ENCODE measurements around the gene CDPF1.
"Not testable (repeated sequence)": the region's sequence is repeated elsewhere in the genome, so short reads cannot be mapped to it uniquely, and the experiment has no call there.

CDPF1 gene

DNA sequence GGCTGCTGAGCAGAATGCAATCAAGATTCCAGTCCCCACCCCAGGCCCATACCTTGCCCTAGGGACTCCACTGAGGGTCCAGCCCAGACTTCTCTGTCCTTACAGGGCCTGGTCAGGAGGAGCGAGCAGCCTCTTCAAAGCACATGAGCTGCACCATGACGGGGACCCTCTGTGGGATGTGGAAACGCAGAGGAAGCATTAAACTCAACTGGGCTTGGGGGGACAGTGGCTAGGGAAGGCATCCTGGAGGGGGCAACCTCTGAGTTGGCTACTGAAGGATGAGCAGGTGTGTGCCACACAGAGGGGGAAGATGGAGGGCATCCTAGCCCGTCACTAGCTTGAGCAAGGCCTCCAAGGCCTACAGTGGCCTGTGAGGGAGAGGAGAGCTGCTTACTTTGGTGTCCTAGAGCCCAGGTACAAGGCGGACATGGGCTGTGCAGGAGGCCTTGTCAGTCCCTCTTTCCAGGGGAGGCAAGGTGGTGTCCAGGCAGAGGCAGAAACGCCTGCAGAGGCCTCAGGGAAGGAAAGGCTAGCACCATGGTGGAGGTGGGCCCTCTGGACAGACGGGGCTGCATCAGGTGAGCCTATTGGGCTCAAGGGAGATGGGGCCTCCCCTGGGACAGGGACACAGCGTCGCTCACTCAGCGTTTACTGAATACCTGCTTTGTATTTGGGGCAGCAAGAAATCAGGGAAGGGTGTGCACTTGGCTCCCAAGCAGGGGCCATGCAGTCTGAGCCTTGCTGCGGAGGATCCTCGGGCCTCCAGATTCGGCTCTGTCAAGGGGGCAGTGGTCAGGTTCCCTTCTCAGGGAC is 32.0 kb upstream of the CDPF1 start:
- no peak for DNase-seq

DNA sequence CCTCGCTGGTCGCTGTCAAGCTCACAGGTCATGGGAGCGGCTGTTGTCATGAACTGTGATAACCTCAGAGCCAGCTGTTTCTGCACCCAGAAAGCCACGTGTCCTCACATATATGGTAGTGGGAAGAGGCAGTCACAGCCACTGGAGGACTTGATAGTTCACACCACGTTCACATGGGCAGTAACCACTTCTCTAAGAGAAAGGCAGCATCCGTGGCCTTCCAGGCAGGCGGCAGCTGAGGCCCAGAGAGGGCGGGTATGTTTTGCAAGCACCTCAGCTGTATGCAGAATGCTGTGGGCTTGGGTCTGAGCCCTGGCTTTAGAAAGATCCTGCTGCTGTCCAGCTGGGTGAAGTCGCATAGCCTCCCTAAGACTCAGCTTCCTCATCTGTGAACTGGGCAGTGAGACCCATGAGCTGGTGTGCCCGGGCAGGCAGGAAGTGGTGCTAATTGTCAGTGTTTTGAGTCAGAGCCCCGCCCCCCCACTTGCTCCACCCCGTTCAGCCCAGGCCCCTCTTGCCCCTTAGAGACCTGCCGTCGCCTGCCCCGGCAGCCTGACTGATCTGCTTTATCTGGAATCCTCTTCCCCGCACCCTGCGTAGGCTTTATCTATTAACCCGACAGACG is 31.0 kb upstream of the CDPF1 start:
- DNase-seq: no peak

DNA sequence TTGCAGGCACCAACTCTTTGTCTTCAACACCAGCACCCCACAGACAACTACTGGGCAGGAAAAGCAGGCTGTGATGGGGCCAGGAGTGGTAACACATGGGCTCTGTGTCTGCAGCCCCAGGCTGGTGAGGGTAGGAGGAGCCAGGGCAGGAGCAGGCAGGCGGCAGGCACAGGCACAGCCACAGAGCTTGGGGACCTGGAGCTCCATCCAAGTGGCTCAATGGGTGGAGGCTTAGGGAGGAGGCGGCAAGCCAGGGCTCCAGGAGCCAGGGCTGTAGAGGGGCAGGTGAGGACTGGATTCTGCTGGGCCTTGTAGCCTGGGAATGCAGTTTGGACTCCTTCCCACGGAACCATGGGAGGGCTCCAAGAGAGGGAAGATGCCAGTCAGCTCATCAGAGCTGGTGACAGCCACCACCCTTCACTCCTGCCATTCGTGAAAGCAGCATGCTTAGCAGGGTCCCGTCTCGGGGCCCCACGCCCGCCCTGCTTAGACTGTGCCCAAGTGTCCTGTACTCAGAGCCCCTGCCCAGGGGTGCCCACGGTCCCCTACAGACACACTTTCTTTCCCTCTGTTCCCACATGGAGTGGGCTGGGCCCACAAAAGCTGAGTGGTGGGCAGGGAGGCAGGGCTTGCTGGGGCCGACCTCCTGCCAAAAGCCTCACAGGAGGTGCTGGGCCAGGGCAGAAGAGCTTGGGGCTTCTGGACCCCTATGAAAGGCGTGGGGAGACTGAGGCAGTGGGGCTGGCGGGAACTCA is 30.1 kb upstream of the CDPF1 start:
- no peak for DNase-seq

DNA sequence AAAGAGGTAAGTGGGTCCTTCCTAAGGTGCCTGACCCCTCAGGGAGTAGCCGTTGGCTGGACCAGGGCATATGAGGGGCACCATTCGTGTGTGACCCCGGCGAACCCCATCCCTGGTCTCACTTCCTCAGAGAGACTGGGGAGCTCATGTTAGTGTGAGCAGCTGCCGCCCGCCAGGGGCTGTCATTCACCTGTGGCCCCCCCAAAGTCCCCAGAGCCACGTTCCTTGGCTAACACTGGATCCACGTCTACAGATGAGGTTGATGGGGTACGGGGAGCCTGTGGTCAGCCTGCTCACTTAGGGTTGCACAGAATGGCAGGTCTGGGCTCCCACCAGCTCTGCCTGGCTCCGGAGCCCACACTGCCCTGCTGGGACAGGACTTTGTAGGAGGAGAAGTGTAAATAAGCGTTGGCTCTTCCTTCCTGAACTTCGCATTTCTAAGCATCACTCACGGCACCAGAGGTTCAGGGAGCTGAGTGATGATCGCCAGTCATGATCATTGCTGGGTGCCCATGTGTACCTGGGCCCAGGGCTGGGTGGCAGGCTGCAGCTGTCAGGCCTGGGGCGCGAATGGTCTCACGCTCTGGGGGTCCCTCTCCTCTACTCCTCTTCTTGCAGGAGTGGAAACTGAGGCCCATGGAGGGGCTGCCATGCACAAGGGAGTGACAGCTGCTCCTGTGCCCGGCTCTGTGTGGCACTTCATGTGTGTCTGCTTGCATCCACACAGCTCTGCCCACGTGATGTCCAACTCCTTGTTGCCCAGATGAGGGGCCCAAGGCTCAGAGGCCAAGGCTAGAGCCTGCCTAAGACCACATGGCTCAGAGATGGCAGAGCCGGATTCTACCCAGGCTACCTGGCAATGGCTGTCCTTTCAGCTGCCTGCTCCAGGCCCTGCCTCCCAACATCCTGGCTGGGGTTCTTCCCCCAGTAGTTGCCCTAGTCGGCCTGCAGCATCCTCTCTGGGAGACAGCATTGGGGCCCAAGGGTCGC is 28.9 kb upstream of the CDPF1 start:
- no peak for DNase-seq

DNA sequence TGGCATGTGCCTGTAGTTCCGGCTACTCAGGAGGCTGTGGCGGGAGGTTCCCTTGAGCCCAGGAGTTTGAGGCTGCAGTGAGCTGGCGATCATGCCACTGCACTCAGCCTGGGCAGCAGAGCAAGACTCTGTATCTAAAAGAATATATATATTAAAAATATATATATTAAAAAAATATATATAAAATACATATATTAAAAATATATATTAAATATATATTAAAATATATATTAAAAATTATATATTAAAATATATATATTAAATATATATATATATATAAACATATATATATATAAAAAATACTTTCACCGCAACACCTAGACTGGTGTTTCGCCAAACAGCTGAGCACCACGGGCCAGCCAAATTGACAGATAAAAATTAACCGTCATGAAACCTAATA is 26.5 kb upstream of the CDPF1 start:
- DNase-seq: no peak

DNA sequence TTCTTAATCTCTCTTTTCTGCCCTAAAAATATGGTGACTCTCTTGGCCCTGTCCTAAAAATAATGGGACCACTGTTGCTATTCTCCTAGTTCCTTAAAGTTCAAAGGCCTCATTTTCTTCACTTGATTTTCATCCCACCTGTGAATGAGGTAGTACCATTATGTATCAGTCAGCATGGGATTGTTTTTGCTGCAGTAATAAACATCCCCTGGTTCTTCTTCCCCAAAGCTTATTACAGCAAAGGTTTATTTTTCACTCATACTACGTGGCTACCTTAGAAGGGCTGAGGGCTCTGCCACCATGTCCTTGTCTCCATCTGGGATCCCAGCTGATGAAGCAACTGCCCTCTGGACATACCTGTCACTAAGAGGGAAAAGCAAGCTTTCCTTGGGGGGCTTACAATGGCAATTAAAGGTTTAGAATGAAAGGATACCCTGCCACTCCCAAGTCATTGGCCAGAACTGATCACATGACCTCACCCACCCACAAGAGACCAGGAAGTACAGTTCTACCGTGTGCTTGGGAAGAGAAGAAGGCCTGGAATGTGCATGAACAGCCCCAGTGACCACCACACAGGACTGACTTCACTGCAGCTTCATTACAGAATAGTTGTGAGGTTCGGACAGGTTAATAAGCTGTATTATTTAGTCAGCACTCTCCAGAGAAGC is 25.5 kb upstream of the CDPF1 start:
- DNase-seq: no peak

DNA sequence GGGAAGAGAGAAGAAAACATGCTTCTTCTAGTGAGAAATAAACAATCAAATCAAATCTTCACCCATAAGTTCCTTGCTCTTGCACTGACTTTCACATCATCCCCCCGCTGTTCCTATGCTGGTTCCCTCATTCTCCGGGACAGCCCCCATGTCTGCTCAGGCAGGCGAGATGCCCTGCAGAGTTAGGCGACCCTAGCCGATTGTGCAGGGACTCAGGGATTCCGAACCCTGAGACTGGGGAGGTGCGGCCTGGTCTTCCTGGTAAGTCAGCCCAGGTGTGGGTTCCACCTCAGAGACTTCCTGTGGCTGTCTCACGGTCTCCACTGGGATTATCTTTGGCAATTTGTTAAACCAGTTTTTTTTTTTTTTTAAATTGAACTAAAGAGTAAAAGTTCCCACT is 24.3 kb upstream of the CDPF1 start:
- no peak for DNase-seq

DNA sequence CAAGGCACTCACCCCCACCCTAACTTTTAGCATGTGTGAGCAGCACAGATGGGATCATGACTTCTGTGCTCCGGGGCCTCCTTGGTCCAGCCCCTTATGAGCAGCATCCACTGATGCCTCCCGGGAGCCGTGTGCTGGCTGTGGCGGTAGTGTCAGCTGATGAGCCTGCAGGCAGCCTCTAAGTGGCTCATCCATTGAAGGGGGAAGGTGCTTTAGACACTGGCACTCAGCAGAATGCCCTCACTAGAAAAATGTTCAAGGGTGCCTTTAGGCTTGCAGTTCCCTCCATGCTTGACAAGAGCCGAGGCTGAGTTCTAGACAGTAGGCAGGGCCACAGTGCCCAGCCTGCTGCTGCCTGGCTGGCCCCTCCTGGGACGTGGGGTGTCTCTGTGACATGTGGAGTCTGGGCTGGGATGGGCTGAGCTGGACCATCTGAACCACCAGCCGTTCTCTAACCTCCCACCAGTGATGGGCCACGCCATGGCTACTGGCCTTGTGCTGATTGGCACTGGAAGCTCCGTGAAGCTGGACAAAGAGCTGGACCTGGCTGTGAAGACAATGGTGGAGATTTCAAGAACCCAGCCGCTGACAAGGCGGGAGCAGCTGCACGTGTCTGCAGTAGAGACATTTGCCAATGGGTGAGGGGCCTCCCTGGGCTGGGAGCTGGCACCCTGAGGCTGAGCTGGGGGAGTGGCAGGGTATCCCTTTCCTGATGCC is 23.5 kb upstream of the CDPF1 start:
- no peak for DNase-seq

DNA sequence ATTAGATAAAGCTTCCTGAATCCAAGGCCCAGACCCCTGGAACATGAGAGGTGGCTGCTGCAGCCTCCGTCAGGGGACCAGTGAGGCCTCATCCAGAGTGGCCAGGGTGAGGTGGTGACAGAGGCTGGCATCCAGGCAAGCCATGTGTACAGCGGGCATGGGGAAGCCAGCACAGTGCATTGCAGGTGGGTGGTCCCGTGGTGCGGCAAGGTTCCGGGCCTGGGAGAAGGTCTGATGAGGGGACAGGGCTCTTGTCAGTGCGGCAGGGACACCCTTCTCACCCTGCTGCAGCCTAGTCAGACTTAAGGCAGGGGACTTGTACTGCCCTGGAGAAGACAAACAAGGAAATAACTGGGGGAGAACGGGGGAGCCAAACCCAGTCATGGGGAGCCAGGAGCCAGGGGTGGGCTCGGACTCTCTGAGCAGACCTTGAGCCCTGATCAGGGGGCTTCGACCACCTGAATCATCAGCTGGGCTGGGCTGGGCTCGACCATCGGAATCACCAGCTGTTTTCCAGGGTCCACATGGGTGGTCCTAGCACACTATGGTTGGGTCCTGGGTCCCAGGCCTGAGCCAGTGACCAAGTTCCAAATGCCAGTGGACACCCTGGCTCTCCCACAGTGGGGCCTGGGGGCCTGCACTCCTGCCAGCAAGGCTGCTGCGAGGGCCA is 22.8 kb upstream of the CDPF1 start:
- no peak for DNase-seq

DNA sequence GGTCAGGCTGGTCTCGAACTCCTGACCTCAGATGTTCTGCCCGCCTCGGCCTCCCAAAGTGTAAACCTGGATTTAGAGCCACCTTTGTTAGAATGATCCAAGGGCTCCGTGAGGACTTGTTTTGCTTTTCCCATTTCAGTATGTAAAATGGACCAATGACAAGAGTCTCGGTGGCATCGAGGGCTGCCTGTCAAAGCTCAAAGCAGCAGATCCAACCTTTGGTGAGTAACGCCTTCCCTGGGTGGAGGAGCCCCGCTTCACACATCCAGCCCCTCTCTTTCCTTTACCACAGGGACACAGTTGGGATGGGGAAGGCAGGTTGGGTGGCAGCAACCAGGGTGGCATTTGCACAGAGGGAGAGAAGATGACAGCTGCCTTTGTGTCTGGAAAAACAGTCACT is 22.1 kb upstream of the CDPF1 start:
- DNase-seq: no peak

DNA sequence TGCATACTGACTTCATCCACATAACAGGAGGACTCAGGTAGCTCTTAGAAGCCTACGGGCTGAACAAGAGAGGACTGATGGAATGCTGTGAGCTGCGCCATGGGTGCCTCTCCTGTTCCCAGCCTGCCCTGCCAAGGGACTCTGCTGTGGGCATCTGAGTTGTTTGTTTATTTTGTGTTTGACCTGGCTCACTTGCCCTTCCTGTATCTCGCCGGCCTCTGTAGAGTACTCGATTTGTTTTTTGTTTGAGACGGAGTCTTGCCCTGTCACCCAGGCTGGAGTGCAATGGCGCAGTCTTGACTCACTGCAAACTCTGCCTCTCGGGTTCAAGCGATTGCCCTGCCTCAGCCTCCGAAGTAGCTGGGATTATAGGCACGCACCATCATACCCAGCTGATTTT is 19.5 kb upstream of the CDPF1 start:
- DNase-seq: no peak

DNA sequence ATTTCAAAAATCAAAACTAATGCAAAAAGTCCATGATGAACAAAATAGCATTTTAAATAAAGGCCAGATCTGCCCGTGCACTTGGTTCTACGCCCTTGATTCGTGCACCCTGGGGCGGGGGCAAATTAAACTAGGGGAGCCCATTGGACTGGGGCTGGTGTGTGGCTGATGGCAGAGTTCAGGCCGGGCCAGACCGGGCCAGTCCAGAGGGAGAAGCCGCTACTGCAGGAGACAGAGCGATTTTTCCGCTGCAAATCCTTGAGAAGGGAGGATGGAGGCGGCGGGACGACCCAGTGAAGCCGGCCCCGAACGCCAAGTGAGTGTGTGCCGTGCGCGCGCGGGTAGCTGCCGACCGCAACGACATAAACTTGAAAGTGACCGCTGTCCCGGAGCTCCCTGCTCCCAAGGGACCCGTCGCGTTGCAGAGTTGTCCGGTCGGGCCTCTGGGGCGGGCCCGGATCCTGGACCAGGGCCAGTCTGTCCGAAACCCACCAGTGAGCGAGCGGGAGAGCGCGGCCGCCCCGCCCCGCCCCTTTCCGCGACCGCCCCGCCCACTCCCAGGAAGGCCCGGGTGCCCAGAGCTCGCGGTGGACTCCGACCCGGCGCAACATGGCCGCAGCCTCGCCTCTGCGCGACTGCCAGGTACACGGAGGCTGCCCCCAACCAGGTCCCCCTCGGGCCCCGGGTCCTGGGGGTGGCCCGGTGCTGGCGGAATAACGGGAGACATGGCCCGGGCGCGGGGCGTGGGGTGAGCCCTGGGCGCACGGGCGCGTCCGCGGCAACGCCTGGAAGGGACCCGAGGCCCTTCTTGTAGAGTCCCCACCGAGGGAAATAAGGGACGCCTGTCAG is 17.6 kb upstream of the CDPF1 start, which contains the start of gene TTC38:
TSS of gene TTC38 (plus strand) at position 578 of the 849 bp plus-strand sequence. CDS start at position 610, 32 bp downstream.
- peak; percentile 52 for DNase-seq

DNA sequence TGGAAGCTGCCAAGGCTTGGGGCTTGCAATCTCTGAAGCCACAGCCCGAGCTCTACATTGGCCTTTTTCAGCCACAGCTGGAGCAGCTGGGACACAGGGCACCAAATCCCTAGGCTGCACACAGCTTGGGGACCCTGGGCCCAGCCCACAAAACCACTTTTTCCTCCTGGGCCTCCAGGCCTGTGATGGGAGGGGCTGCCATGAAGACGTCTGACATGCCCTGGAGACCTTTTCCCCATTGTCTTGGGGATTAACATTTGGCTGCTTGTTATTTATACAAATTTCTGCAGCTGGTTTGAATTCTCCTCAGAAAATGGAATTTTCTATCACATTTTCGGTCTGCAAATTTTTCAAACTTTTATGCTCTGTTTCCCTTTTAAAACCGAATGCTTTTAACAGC is 15.5 kb upstream of the CDPF1 start:
- not testable (repeated sequence) for DNase-seq

DNA sequence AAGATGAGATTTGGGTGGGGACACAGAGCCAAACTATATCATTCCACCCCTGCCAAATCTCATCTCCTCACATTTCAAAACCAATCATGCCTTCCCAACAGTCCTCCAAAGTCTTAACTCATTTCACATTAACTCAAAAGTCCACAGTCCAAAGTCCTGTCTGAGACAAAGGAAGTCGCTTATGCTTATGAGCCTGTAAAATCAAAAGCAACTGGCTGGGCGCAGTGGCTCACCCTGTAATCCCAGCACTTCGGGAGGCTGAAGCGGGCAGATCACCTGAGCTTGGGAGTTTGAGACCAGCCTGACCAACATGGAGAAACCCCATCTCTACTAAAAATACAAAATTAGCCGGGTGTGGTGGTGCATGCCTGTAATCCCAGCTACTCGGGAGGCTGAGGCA is 14.4 kb upstream of the CDPF1 start:
- DNase-seq: not testable (repeated sequence)

DNA sequence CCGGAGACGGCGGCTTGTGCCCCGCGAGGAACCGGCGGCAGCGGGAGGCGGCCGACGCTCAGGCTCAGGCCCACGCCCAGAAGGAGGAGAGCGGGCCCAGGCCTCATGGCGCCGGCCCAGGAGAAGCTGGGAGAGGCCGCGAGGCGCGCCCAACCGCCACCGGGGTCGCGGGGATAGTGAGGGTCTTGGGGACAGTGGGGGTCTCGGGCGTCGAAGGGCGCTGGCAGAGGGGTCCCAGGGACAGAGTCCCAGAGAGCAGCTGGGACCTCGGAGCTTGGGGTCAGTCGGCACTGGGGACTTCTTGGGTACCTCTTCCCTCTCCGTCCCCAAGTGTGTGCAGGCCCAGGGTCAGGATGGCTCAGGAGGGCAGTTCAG is 13.1 kb upstream of the CDPF1 start, which contains the start of gene PKDREJ:
TSS of gene PKDREJ (minus strand) at position 128 of the 375 bp plus-strand sequence. CDS start at position 107, 21 bp downstream.
- DNase-seq: no peak

DNA sequence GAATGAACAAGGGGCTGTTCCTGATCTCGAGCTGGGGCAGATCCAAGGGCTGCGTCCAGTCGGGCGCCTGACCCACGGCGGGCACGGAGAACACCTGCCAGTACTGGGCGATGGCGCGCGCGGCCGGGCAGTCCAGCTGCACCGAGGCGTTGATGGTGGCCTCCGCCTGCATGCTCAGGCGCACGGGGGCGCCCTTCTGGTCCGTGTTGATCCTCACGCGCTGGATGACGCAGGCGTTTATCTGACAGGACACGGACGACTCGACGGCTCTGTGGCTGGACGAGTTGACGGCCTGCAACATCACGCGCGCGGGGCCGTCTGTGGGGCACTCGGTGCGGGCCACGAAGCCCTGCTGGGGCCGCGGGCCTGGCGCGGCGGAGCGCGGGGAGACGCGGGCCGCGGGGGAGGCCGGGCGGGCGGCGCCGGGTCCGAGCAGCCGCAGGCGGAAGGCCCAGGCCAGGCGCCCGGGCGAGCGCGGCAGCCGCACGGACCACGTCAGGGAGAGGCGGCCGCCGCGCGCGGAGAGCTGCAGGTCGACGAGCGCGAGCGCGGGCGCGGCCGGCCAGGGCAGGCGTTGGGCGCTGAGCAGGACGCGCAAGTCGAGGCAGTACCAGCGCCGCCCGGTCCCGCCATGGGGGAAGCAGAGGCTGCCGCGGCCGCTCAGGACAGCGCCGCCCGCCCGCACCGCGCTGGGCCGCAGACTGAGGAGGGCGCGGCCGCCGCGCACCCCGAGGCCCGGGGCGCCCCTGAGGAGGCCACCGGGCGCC is 12.5 kb upstream of the CDPF1 start:
- no peak for DNase-seq

DNA sequence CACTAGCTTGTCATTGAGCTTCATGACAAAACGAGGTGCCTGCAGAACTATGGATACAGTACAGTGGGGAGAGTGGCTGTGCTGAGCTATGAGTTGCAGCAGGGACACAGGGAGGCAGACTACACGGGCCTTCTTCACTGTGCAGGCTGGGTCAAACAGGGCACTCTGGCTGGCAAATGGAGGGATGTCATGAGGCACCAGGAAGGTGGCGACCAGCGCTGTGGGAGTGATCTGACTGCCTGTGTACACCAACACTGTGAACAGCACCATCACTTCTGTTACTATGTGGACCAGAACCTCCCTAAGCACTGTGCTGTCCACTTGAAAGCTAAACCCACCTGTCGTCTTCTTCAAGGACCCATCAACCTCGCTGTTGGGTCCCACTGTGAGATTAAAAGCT is 9.9 kb upstream of the CDPF1 start:
- DNase-seq: no peak

DNA sequence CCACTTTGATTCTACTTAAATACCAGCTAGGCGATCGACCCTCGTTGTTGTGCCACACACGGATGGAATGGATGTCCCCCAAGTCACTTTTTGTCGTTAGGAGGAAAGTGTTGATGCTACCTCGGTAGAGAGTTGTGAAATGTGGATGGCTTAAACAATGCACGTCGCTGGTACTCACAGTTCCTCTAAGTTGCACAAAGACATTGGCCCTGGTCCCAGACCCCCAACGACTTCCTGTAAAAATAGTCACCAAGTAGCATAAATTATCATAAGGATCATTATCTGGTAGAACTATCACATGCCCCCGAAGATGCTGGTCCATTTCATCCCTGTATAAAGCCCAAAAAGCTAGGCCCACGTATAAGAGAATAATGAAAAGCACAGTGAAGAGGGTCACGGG is 9.3 kb upstream of the CDPF1 start:
- no peak for DNase-seq

All from stimulated activated CD4-positive, alpha-beta T cell treated with anti-CD3 and anti-CD28 coated beads, Interleukin-12 subunit alpha, Interleukin-12 subunit beta, amount 100 ng/mL, for 4 hours (primary cell).